GM12872 (cell line): ENCODE data around the gene MPC1L.

Experiments used
- CTCF ChIP-seq: IDR thresholded peaks from 3 replicates; pipeline ENCODE4 v1.5.1; 2011; ENCODE audit warnings: low read depth, mild to moderate bottlenecking, low read length, moderate library complexity; ENCODE audit not compliant: insufficient read depth

Gene MPC1L

GRCh38 chrX:40646489-40647306 is 23.5 kb downstream of the MPC1L start:
- no peak for TF ChIP-seq CTCF

GRCh38 chrX:40647307-40648197 is 24.3 kb downstream of the MPC1L start, which contains the start of gene CXorf38:
TSS of gene CXorf38 (minus strand) at chrX:40647561. CDS start at chrX:40647520, 41 bp downstream.
- TF ChIP-seq CTCF = 0 out of 3 replicates have a peak, but pooled peaks have one; percentile 3

GRCh38 chrX:40651620-40652223 is 28.5 kb downstream of the MPC1L start:
- TF ChIP-seq CTCF = peak; percentile 37; the same call in 2 of the 3 replicates

GRCh38 chrX:40652664-40653063 is 29.4 kb downstream of the MPC1L start:
- TF ChIP-seq CTCF = no peak

- TF ChIP-seq CTCF = no peak
These were observed 30.3 kb downstream of the MPC1L start for GRCh38 chrX:40653535-40653934.

- no peak for TF ChIP-seq CTCF
These were observed 37.2 kb downstream of the MPC1L start for GRCh38 chrX:40660381-40660780.

- no peak for TF ChIP-seq CTCF
These were observed 38.3 kb downstream of the MPC1L start for GRCh38 chrX:40661489-40661888.
